Mammary epithelial cell (primary cell): ENCODE measurements around the gene MAN2B2.

ENCODE experiments used
- EZH2 ChIP-seq: IDR thresholded peaks from 2 replicates; pipeline ENCODE4 v1.6.1; 2012; ENCODE audit warnings: low read length, inconsistent platforms, borderline replicate concordance
- TF ChIP-seq, protein P1 (sequence below), 2 donors: IDR thresholded peaks in 1 of 2; conservative IDR thresholded peaks in 1 of 2; 2 replicates each; pipeline ENCODE4 v1.5.1; 2011 to 2012; ENCODE audit warnings: inconsistent platforms in 2 of 2, low read length in 2 of 2, mild to moderate bottlenecking in 2 of 2, control low read depth in 1 of 2, low read depth in 1 of 2; ENCODE audit not compliant: insufficient read depth in 1 of 2; ENCODE audit errors: extremely low read depth in 1 of 2

DNA sequence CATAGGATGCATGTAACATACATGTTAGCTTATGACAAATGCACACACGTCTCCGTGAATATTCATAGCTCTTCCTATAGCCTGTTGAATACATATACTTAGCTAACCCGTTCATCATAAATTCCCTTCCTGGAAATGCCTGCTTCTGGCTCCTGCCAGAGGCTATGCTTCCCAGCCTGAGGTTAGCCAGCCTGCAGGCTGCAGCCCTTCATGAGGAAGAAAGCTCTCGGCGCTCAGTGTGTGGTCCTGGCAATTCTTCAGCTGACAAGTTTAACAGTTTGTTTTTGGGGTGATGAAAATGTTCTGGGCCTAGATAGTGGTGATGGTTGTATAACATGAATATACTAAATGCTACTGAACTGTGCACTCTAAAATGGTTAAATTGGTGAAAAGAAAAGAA, 48.8 kb upstream of the MAN2B2 start:
- TF ChIP-seq, protein P1, sequence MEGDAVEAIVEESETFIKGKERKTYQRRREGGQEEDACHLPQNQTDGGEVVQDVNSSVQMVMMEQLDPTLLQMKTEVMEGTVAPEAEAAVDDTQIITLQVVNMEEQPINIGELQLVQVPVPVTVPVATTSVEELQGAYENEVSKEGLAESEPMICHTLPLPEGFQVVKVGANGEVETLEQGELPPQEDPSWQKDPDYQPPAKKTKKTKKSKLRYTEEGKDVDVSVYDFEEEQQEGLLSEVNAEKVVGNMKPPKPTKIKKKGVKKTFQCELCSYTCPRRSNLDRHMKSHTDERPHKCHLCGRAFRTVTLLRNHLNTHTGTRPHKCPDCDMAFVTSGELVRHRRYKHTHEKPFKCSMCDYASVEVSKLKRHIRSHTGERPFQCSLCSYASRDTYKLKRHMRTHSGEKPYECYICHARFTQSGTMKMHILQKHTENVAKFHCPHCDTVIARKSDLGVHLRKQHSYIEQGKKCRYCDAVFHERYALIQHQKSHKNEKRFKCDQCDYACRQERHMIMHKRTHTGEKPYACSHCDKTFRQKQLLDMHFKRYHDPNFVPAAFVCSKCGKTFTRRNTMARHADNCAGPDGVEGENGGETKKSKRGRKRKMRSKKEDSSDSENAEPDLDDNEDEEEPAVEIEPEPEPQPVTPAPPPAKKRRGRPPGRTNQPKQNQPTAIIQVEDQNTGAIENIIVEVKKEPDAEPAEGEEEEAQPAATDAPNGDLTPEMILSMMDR (conservative IDR thresholded peaks at IDR 0.05 in 1 of 2, IDR thresholded peaks at IDR 0.05 in 1 of 2; ENCODE audit: extremely low read depth in 1 of 2, insufficient read depth in 1 of 2, low read depth in 1 of 2, low read length in 2 of 2), result no peak
- no peak for TF ChIP-seq EZH2
